GM12892 (cell line): ENCODE measurements around the gene DCST1.

ENCODE experiments used
- POLR2A ChIP-seq: IDR thresholded peaks from 2 replicates; pipeline ENCODE4 v1.6.1; 2011; ENCODE audit warnings: low read depth, low read length, control low read depth
- POLR2AphosphoS5 ChIP-seq: IDR thresholded peaks from 2 replicates; pipeline ENCODE4 v1.6.1; 2011; ENCODE audit warnings: low read depth, low read length, control low read depth
- TAF1 ChIP-seq: IDR thresholded peaks from 2 replicates; pipeline ENCODE4 v1.6.1; 2011; ENCODE audit warnings: low read depth, mild to moderate bottlenecking, control low read depth, low read length, borderline replicate concordance

DNA sequence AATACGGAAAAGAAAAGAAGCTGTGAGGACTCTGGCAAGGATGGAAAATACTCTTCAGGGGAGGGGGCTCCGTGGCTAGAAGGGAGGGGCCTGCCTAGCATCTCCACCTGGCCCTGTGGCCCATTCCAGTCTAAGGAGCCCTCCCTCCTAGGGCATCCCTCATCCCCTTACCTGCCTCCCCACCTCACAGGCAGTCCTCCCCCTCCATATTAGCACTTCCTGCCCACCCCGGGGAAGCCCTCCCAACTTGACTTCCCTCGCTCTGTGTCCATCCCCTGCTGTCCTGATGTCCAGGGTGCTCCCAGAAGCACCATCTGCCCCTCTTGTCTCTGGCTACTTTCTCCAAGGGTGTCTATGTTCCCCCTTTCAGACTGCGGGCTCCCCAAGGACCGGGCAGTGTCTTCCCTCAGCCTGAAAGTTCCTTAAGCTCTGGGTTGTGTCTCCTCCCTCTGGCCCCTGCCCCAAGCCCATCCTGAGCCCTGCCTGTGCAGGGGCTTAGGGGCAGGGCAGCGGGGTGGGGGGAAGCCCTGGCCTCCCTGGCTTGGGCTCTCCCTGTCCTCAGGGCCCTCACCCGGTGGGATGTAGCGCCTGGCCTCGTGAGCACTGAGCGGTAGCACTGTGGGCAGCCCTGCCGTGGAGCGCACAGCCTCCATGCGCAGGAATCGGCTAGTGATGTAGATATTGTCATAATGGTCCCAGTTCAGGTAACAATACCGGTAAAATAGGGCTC, 3.9 kb upstream of the DCST1 start:
- TF ChIP-seq POLR2A (no peak), TAF1 (no peak), POLR2AphosphoS5 (no peak)
